K562 (cell line): ENCODE data around the gene PHF20.

Experiments
- E2F1 ChIP-seq: sonication (generic); formaldehyde crosslinking; IDR thresholded peaks from 2 replicates; pipeline ENCODE4 v1.8.1; 2023; ENCODE audit warnings: mild to moderate bottlenecking, missing genetic modification reagents, moderate library complexity
- POLR2AphosphoS2 ChIP-seq: IDR thresholded peaks from 2 replicates; pipeline ENCODE4 v1.6.1; 2012; ENCODE audit warnings: low read length, improper control_type of control experiment

GRCh38 chr20:35954907-35955251, 183.1 kb downstream of the PHF20 start:
- TF ChIP-seq E2F1 (CRISPR knock-in tag): no peak
- no peak for TF ChIP-seq POLR2AphosphoS2
